Measurements from ENCODE around the gene PKD1L1.

The PKD1L1 gene

DNA sequence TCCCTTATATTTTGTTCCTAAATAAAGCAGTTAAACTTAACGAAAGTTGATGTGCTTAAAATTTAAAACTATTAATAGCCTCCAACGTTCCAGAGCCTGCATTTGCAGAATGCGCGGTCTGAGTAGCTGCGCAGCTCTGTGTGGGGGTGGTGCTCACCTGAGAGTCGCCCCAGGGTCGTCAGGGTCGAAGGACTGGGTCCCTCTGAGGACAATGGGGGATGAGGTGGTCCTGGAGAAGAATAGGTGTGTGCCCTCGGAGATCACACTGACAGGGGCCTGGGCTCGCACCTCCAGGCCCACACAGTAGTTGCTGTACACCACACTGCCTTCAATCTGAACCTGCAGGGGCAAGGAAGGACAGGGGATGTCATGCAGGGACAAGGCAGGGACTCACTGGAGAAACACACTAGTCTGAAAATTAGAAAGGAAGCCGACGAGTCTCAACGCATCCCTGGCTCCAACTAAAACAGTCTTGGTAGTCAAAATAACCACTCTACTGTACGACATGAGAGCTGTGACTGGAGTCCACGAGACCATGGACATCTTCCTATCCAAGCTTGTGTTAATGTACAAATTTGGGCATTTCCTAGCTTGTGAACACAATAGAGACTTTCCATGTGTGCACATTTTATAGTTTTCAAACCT, 54.4 kb downstream of the PKD1L1 start:
- TF ChIP-seq, protein P1, sequence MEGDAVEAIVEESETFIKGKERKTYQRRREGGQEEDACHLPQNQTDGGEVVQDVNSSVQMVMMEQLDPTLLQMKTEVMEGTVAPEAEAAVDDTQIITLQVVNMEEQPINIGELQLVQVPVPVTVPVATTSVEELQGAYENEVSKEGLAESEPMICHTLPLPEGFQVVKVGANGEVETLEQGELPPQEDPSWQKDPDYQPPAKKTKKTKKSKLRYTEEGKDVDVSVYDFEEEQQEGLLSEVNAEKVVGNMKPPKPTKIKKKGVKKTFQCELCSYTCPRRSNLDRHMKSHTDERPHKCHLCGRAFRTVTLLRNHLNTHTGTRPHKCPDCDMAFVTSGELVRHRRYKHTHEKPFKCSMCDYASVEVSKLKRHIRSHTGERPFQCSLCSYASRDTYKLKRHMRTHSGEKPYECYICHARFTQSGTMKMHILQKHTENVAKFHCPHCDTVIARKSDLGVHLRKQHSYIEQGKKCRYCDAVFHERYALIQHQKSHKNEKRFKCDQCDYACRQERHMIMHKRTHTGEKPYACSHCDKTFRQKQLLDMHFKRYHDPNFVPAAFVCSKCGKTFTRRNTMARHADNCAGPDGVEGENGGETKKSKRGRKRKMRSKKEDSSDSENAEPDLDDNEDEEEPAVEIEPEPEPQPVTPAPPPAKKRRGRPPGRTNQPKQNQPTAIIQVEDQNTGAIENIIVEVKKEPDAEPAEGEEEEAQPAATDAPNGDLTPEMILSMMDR (IDR thresholded peaks at IDR 0.05) = no peak
- Histone ChIP-seq H3K4me1 (ENCODE audit: control insufficient read depth in 1 of 2, insufficient read depth in 1 of 2, low read depth in 1 of 2, low read length in 1 of 2) (no peaks in the 10 kb centered on the region), H3K9me3 (no peaks in the 10 kb centered on the region), H3K27ac (no peak overlapping the region), H3K36me3 (no peaks in the 10 kb centered on the region), H3K4me3 (ENCODE audit: low read depth in 1 of 2, low read length in 1 of 2) (no peak overlapping the region), H3K27me3 (no peaks in the 10 kb centered on the region)

DNA sequence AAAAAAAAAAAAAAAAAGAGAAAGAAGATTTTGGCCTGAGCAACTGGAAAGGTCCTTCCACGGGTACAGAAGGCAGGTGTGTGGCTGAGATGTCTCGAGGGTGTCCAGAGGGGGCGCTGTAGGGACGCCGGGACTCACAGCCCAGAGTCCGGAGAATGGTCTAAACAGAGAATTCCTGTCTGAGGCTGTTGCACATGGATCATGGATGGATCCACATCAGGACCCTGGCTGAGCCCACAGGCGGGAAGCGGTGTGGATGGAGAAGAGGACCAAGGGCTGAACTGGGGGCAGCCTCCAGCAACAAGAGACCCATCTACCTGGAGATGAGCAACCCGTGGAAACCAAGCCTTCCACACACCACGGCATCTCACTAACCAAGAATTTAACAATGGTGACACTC, 55.0 kb downstream of the PKD1L1 start:
- Histone ChIP-seq H3K4me3 (ENCODE audit: low read depth in 1 of 2, low read length in 1 of 2) (no peak overlapping the region), H3K27ac (no peak overlapping the region), H3K9me3 (no peaks in the 10 kb centered on the region), H3K27me3 (no peaks in the 10 kb centered on the region), H3K36me3 (no peaks in the 10 kb centered on the region), H3K4me1 (ENCODE audit: control insufficient read depth in 1 of 2, insufficient read depth in 1 of 2, low read depth in 1 of 2, low read length in 1 of 2) (no peaks in the 10 kb centered on the region)
- TF ChIP-seq, protein P1 (IDR thresholded peaks at IDR 0.05) = no peak

DNA sequence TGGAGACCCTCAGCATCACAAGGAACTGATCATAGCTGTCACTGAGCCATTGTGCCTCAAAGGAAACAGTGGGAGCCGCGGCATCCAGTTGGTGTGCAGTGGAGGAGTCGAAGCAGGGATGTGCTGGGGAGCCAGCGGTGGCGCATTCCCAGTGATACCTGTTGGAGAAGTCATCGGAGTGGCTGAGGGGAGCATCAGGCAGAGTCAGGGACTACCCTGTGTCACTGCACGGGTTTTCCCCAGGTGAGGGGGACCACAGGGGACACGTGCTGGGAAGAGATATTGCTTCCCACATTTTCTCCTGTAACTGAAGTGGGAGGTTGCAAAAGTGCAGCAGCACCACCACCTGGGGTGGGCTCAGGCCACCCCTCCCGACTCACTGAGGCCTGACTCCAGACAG, 57.7 kb downstream of the PKD1L1 start:
- no peaks in the 10 kb centered on the region for H3K4me1 ChIP-seq (ENCODE audit: control insufficient read depth in 1 of 2, insufficient read depth in 1 of 2, low read depth in 1 of 2, low read length in 1 of 2)
- H3K36me3 ChIP-seq = no peaks in the 10 kb centered on the region
- no peaks in the 10 kb centered on the region for H3K9me3 ChIP-seq
- TF ChIP-seq, protein P1 (IDR thresholded peaks at IDR 0.05) = no peak
- H3K4me3 ChIP-seq (ENCODE audit: low read depth in 1 of 2, low read length in 1 of 2) = no peak overlapping the region
- H3K27ac ChIP-seq = no peak overlapping the region
- H3K27me3 ChIP-seq = no peaks in the 10 kb centered on the region

DNA sequence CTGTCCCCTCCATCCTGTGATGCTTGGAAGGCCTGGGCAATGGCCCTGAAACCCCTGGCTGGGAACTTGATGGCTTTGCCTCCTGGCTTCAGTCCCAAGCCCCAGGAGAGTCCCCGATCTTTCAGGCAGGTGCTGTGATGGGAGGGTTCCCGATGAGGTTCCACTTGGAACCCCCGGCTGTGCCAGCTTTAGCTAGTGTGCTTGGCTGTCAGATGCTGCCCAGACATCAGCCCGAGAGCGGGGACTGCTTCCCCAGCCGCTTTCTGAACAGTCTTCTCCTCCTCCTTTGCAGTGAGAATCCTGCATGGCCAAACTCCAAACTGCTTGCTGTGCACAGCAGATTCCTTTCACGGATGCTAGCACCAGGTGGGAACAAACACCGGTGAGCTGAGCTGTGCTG, 58.1 kb downstream of the PKD1L1 start:
- H3K9me3 ChIP-seq = no peaks in the 10 kb centered on the region
- no peak overlapping the region for H3K27ac ChIP-seq
- TF ChIP-seq, protein P1 (IDR thresholded peaks at IDR 0.05) = no peak
- no peaks in the 10 kb centered on the region for H3K27me3 ChIP-seq
- H3K4me1 ChIP-seq (ENCODE audit: control insufficient read depth in 1 of 2, insufficient read depth in 1 of 2, low read depth in 1 of 2, low read length in 1 of 2) = no peaks in the 10 kb centered on the region
- H3K4me3 ChIP-seq (ENCODE audit: low read depth in 1 of 2, low read length in 1 of 2) = no peak overlapping the region
- no peaks in the 10 kb centered on the region for H3K36me3 ChIP-seq

DNA sequence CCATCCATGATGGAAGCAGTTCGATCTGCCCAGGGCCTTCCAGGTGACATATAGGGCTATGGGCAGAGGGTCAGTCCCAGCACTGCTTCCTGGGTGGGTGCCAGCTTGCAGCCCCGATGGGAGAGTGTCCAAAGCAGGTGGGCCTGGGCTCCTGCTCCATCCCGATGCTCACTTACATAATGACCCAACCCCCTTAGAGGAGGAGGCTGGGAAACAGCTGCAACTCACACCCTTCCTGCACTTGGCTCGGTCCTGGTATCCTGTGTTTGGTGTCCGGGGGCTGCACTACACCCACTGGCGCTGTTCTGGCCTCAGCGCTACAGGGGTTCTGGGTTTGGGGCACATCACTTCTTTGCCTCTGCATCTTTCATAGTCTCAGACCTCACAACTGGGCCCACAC, 58.5 kb downstream of the PKD1L1 start:
- H3K9me3 ChIP-seq = no peaks in the 10 kb centered on the region
- no peaks in the 10 kb centered on the region for H3K36me3 ChIP-seq
- H3K27ac ChIP-seq = no peak overlapping the region
- H3K4me3 ChIP-seq (ENCODE audit: low read depth in 1 of 2, low read length in 1 of 2) = no peak overlapping the region
- TF ChIP-seq, protein P1 (IDR thresholded peaks at IDR 0.05) = no peak
- no peaks in the 10 kb centered on the region for H3K4me1 ChIP-seq (ENCODE audit: control insufficient read depth in 1 of 2, insufficient read depth in 1 of 2, low read depth in 1 of 2, low read length in 1 of 2)
- no peaks in the 10 kb centered on the region for H3K27me3 ChIP-seq

Data from neutrophil (primary cell).